CD8-positive, alpha-beta memory T cell (primary cell): ENCODE results near the gene SGIP1. TPM values are rescaled to one million over a fixed set of nuclear protein-coding genes. Genes with fewer than 3 reads are reported as not detected.
"Not testable (repeated sequence)": the region's sequence is repeated elsewhere in the genome, so short reads cannot be mapped to it uniquely, and the experiment has no call there.

ENCODE experiments used
- CTCF ChIA-PET: fragments of 350-600 bp; sonication (Branson Sonifier 250); formaldehyde crosslinking; loops from one replicate; lab custom pipeline; 2021; ENCODE audit warnings: antibody characterized with exemption; lab: Charles Lee
- POLR2A ChIA-PET: fragments of 350-600 bp; sonication (Branson Sonifier 250); formaldehyde crosslinking; loops from one replicate; lab custom pipeline; 2021; ENCODE audit warnings: antibody characterized with exemption; lab: Charles Lee
- DNase-seq, 5 donors: peaks; one replicate each; pipeline versions ENCODE4 v3.0.0 to v3.0.0-alpha.2; 2020 to 2022; ENCODE audit warnings: mixed read lengths in 1 of 5
- H3K27ac ChIP-seq: one replicate; pipeline ENCODE4 v1.7.0; 2013; ENCODE audit warnings: low read depth, mild to moderate bottlenecking, low read length, moderate library complexity
- H3K27me3 ChIP-seq: 2 replicates; pipeline ENCODE4 v1.7.0; 2013; ENCODE audit warnings: low read length, mild to moderate bottlenecking; ENCODE audit not compliant: insufficient read depth, poor library complexity, severe bottlenecking
- H3K36me3 ChIP-seq: 2 replicates; pipeline ENCODE4 v1.7.0; 2013; ENCODE audit warnings: mild to moderate bottlenecking, low read length, moderate library complexity; ENCODE audit not compliant: insufficient read depth
- H3K4me1 ChIP-seq: 2 replicates; pipeline ENCODE4 v1.7.0; 2013; ENCODE audit warnings: mild to moderate bottlenecking, low read length, moderate library complexity; ENCODE audit not compliant: insufficient read depth
- H3K4me3 ChIP-seq: 2 replicates; pipeline ENCODE4 v1.7.0; 2013; ENCODE audit warnings: mild to moderate bottlenecking, low read length
- H3K9me3 ChIP-seq: 2 replicates; pipeline ENCODE4 v1.7.0; 2013; ENCODE audit warnings: mild to moderate bottlenecking, low read length
- H3K27ac Mint-ChIP-seq, 8 donors: one replicate each; pipeline ENCODE4 v1.8.0; 2020 to 2021; ENCODE audit warnings: mixed read lengths in 8 of 8, mild to moderate bottlenecking in 6 of 8, inconsistent platforms in 3 of 8, moderate library complexity in 3 of 8
- H3K27me3 Mint-ChIP-seq, 2 donors: one replicate each; pipeline ENCODE4 v1.8.0; 2020 to 2021; ENCODE audit warnings: mixed read lengths in 2 of 2, mild to moderate bottlenecking in 1 of 2, moderate library complexity in 1 of 2
- H3K36me3 Mint-ChIP-seq, 3 donors: one replicate each; pipeline ENCODE4 v1.8.0; 2020 to 2021; ENCODE audit warnings: mixed read lengths in 3 of 3, inconsistent platforms in 1 of 3, mild to moderate bottlenecking in 1 of 3
- H3K4me1 Mint-ChIP-seq, 3 donors: one replicate each; pipeline ENCODE4 v1.8.0; 2020 to 2021; ENCODE audit warnings: mixed read lengths in 3 of 3, inconsistent platforms in 1 of 3, mild to moderate bottlenecking in 1 of 3
- H3K4me3 Mint-ChIP-seq, 7 donors: one replicate each; pipeline ENCODE4 v1.8.0; 2020 to 2021; ENCODE audit warnings: mixed read lengths in 7 of 7, mild to moderate bottlenecking in 6 of 7, moderate library complexity in 4 of 7, inconsistent platforms in 2 of 7
- H3K9me3 Mint-ChIP-seq, 5 donors: one replicate each; pipeline ENCODE4 v1.8.0; 2020 to 2022; ENCODE audit warnings: mixed read lengths in 5 of 5, mild to moderate bottlenecking in 3 of 5, moderate library complexity in 2 of 5, inconsistent platforms in 1 of 5
- polyA plus RNA-seq: library from polyadenylated mRNA; unstranded; fragments of 300-500 nt; fragmentation: Illumina TruSeq; gene quantifications from one replicate; pipeline ENCODE4 v1.2.3, GENCODE V29; 2021
- total RNA-seq, 2 experiments: library from RNA; stranded (reverse); gene quantifications; one replicate each; pipeline ENCODE4 v1.2.3, GENCODE V29; 2021

SGIP1 gene
- total and polyA plus RNA-seq, 3 experiments from 2014 or later = not detected

- H3K27ac ChIP-seq, H3K27me3 Mint-ChIP-seq, H3K36me3 Mint-ChIP-seq, POLR2A ChIA-PET, H3K27me3 ChIP-seq, H3K9me3 Mint-ChIP-seq, CTCF ChIA-PET, H3K9me3 ChIP-seq, DNase-seq, H3K36me3 ChIP-seq, H3K4me3 Mint-ChIP-seq, H3K27ac Mint-ChIP-seq, H3K4me3 ChIP-seq: not testable (repeated sequence)
- H3K4me1 ChIP-seq = peaks cover 10% of the 10 kb centered on the region
- H3K4me1 Mint-ChIP-seq = peaks cover 12 to 14% (median 14%) of the 10 kb centered on the region in 3 donors
Measured at GRCh38 chr1:66785800-66786199, 251.8 kb downstream of the SGIP1 start.

GRCh38 chr1:66787641-66788040 lies 253.7 kb downstream of the SGIP1 start:
- Histone ChIP-seq H3K4me1 (peaks cover 10% of the 10 kb centered on the region), H3K9me3 (no peaks in the 10 kb centered on the region), H3K27me3 (no peaks in the 10 kb centered on the region), H3K4me3 (no peak overlapping the region), H3K27ac (no peak overlapping the region), H3K36me3 (no peaks in the 10 kb centered on the region)
- Mint-ChIP-seq H3K9me3 (peaks cover 0 to 3% (median 2%) of the 10 kb centered on the region in 5 donors), H3K4me3 (peak overlapping the region in 2 of 7 donors; percentile 46 to 59), H3K27ac (no peak overlapping the region), H3K36me3 (no peaks in the 10 kb centered on the region), H3K4me1 (peaks cover 12 to 14% (median 14%) of the 10 kb centered on the region in 3 donors), H3K27me3 (no peaks in the 10 kb centered on the region)
- POLR2A ChIA-PET = no interaction called here
- CTCF ChIA-PET = no interaction called here
- no peak for DNase-seq

- ChIA-PET POLR2A (no interaction called here), CTCF (no interaction called here)
- H3K36me3 ChIP-seq = no peaks in the 10 kb centered on the region
- peak overlapping the region in 4 of 8 donors; percentile 15 to 77 (median 58) for H3K27ac Mint-ChIP-seq
- DNase-seq = peak in 3 of 5 donors; percentile 15 to 50 (median 46)
- H3K9me3 ChIP-seq = no peaks in the 10 kb centered on the region
- H3K27ac ChIP-seq = no peak overlapping the region
- no peaks in the 10 kb centered on the region for H3K27me3 Mint-ChIP-seq
- no peaks in the 10 kb centered on the region for H3K27me3 ChIP-seq
- H3K9me3 Mint-ChIP-seq = peaks cover 0 to 3% (median 2%) of the 10 kb centered on the region in 5 donors
- H3K4me3 ChIP-seq = no peak overlapping the region
- no peaks in the 10 kb centered on the region for H3K36me3 Mint-ChIP-seq
- H3K4me1 ChIP-seq = peaks cover 10% of the 10 kb centered on the region
- peaks cover 12 to 14% (median 14%) of the 10 kb centered on the region in 3 donors for H3K4me1 Mint-ChIP-seq
- H3K4me3 Mint-ChIP-seq = peak overlapping the region in 6 of 7 donors; percentile 25 to 69 (median 58)
Measured at GRCh38 chr1:66788231-66788939, 254.4 kb downstream of the SGIP1 start.

GRCh38 chr1:66791621-66792610 lies 258.0 kb downstream of the SGIP1 start:
- Histone ChIP-seq H3K9me3 (no peaks in the 10 kb centered on the region), H3K4me1 (peaks cover 10% of the 10 kb centered on the region), H3K27me3 (no peaks in the 10 kb centered on the region), H3K4me3 (no peak overlapping the region), H3K27ac (no peak overlapping the region), H3K36me3 (no peaks in the 10 kb centered on the region)
- CTCF ChIA-PET = no interaction called here
- POLR2A ChIA-PET = no interaction called here
- H3K27me3 Mint-ChIP-seq = no peaks in the 10 kb centered on the region
- H3K27ac Mint-ChIP-seq = no peak overlapping the region
- H3K4me3 Mint-ChIP-seq = no peak overlapping the region
- H3K36me3 Mint-ChIP-seq = no peaks in the 10 kb centered on the region
- DNase-seq = no peak
- no peaks in the 10 kb centered on the region for H3K9me3 Mint-ChIP-seq
- peaks cover 12 to 14% (median 14%) of the 10 kb centered on the region in 3 donors for H3K4me1 Mint-ChIP-seq

- POLR2A ChIA-PET, H3K9me3 Mint-ChIP-seq: not testable (repeated sequence)
Measured at GRCh38 chr1:66795839-66796238, 261.9 kb downstream of the SGIP1 start.

More at GRCh38 chr1:66795839-66796238, 261.9 kb downstream of the SGIP1 start:
- H3K36me3 ChIP-seq, H3K27ac ChIP-seq, H3K36me3 Mint-ChIP-seq, H3K27ac Mint-ChIP-seq, DNase-seq, H3K27me3 ChIP-seq, H3K9me3 ChIP-seq, H3K4me3 ChIP-seq, H3K4me1 Mint-ChIP-seq, CTCF ChIA-PET, H3K4me1 ChIP-seq, H3K4me3 Mint-ChIP-seq: not testable (repeated sequence)
- H3K27me3 Mint-ChIP-seq = peaks cover 2 to 16% of the 10 kb centered on the region in 2 donors

Other genes with a start within 250 kb of the SGIP1 start
- gene DYNLT5, start 218.3 kb downstream of the SGIP1 start, total RNA-seq = not detected
- not detected for gene DYNLT5, start 218.3 kb downstream of the SGIP1 start, polyA plus RNA-seq